HepG2 (cell line): Measurements from ENCODE around the gene SSBP4. TPM values are rescaled to one million over a fixed set of nuclear protein-coding genes. Genes with fewer than 3 reads are reported as not detected.

Source experiments
- AGO1 ChIP-seq: fragments of 200-400 bp; formaldehyde crosslinking; IDR thresholded peaks from 2 replicates; pipeline ENCODE4 v1.6.1; 2017; ENCODE audit warnings: mild to moderate bottlenecking, low read depth, low read length, moderate library complexity; ENCODE audit not compliant: poor library complexity, severe bottlenecking
- CC2D1A ChIP-seq: sonication (generic); formaldehyde crosslinking; IDR thresholded peaks from 2 replicates; pipeline ENCODE4 v1.8.1; 2023; ENCODE audit warnings: mild to moderate bottlenecking, missing genetic modification reagents
- GABPB1 ChIP-seq: IDR thresholded peaks from 2 replicates; pipeline ENCODE4 v1.6.1; 2016; ENCODE audit warnings: mild to moderate bottlenecking, missing genetic modification reagents, moderate library complexity, missing compliant biosample characterization
- NAIF1 ChIP-seq: sonication (generic); formaldehyde crosslinking; IDR thresholded peaks from 2 replicates; pipeline ENCODE4 v1.5.0; 2020; ENCODE audit warnings: mild to moderate bottlenecking, missing genetic modification reagents, borderline replicate concordance
- NCOA2 ChIP-seq: sonication (generic); formaldehyde crosslinking; IDR thresholded peaks from 2 replicates; pipeline ENCODE4 v1.8.0; 2022; ENCODE audit warnings: inconsistent platforms
- PAX8 ChIP-seq: sonication (generic); formaldehyde crosslinking; IDR thresholded peaks from 2 replicates; pipeline ENCODE4 v1.8.0; 2022; ENCODE audit warnings: mild to moderate bottlenecking, missing genetic modification reagents, borderline replicate concordance
- PLRG1 ChIP-seq: fragments of 450-650 bp; conservative IDR thresholded peaks from 2 replicates; pipeline ENCODE4 v1.6.1; 2016
- PRMT3 ChIP-seq: sonication (generic); formaldehyde crosslinking; IDR thresholded peaks from 2 replicates; pipeline ENCODE4 v1.8.1; 2022; ENCODE audit warnings: low read depth, mild to moderate bottlenecking, moderate library complexity, missing genetic modification reagents, borderline replicate concordance
- ZFP36 ChIP-seq: fragments of 150-350 bp; IDR thresholded peaks from 2 replicates; pipeline ENCODE4 v1.6.1; 2018; ENCODE audit warnings: borderline replicate concordance, low read length, low read depth; ENCODE audit not compliant: partially characterized antibody
- ZFP90 ChIP-seq: sonication (generic); formaldehyde crosslinking; IDR thresholded peaks from 2 replicates; pipeline ENCODE4 v1.8.0; 2022; ENCODE audit warnings: missing genetic modification reagents, mild to moderate bottlenecking, inconsistent platforms, borderline replicate concordance
- ZNF296 ChIP-seq: sonication (generic); formaldehyde crosslinking; conservative IDR thresholded peaks from 2 replicates; pipeline ENCODE4 v1.5.0; 2020; ENCODE audit warnings: mild to moderate bottlenecking, missing genetic modification reagents
- ZNF484 ChIP-seq: sonication (generic); formaldehyde crosslinking; IDR thresholded peaks from 2 replicates; pipeline ENCODE4 v1.5.1; 2020; ENCODE audit warnings: mild to moderate bottlenecking, low read depth, missing genetic modification reagents, borderline replicate concordance
- ZNF543 ChIP-seq: sonication (generic); formaldehyde crosslinking; IDR thresholded peaks from 2 replicates; pipeline ENCODE4 v1.4.0; 2020; ENCODE audit warnings: mild to moderate bottlenecking, missing genetic modification reagents
- ZNF788 ChIP-seq: sonication (generic); formaldehyde crosslinking; IDR thresholded peaks from 2 replicates; pipeline ENCODE4 v1.5.0; 2020; ENCODE audit warnings: mild to moderate bottlenecking, missing genetic modification reagents, borderline replicate concordance
- polyA plus RNA-seq, 8 experiments: library from polyadenylated mRNA; depleted of rRNA in 3 of 8; stranded (reverse) in 7 of 8; unstranded in 1 of 8; fragments of >200 nt; fragmentation: Illumina TruSeq in 4 of 8; extraction: Trizol in 4 of 8; gene quantifications; 2 replicates each; pipeline versions ENCODE4 v1.2.1 to v1.2.3, GENCODE V29; 2011 to 2016; ENCODE audit warnings: low read depth in 4 of 8, missing spikeins in 1 of 8, mixed read lengths in 1 of 8; ENCODE audit not compliant: insufficient read depth in 1 of 8
- total RNA-seq, 5 experiments: library from RNA; depleted of rRNA; stranded (reverse); fragments of >200 nt; fragmentation: Illumina TruSeq; extraction: Trizol; gene quantifications; 2 replicates each; pipeline ENCODE4 v1.2.3, GENCODE V29; 2016; ENCODE audit warnings: low read depth in 1 of 5
- TF ChIP-seq, protein P1 (sequence below): sonication (generic); formaldehyde crosslinking; IDR thresholded peaks from 2 replicates; pipeline ENCODE4 v1.4.0; 2020; ENCODE audit warnings: missing genetic modification reagents
- TF ChIP-seq, protein P2 (sequence below): sonication (generic); formaldehyde crosslinking; IDR thresholded peaks from 2 replicates; pipeline ENCODE4 v1.5.0; 2020; ENCODE audit warnings: missing genetic modification reagents
- TF ChIP-seq, protein P3 (sequence below): sonication (generic); formaldehyde crosslinking; conservative IDR thresholded peaks from 2 replicates; pipeline ENCODE4 v1.8.1; 2023; ENCODE audit warnings: missing genetic modification reagents

Gene SSBP4
- total and polyA plus RNA-seq, 2 of the 13 experiments (the other 11 are each of a cell fraction or from before 2014, with no cell fraction given) = 20.8 to 39.5 TPM

DNA sequence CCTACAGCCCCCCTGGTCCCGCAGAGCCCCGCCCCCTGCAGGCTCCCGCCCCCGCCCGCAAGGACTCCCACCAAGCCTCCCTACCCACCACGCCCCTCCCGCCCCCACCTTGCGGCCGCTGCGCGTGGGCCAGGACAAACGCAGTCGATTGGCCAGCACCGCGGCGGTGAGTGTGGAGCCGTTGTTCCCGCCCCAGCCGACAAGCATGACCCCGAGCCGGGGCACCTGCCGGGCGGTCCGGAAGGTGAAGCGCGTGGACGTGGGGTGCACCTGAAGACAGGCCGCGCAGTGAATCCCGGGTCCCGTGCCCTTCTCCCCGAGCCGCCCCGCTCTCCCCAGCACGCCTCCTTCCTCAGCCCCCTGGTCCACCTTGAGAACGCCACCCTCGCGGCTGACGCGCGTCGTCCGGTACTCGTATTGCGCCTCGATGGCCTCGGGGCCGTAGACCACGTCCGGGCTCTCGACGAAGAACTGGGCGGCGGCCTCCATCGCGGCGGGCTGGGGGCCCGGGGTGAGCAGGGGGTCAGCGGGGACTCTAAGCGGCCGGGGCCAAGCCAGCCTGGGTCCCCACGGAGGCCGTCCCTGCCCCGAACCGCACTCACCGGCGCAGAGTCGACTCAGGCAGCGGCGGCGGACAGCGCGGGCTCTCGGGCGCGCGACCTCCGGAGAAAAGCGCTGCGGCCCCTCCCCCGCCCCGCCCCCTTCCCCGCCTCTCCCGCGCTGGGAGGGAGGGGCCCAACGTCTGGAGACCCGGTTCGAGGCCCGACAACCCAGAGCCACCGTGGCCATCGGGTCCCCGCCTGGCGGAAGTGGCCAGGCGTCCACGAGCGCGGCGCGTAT lies 18.5 kb downstream of the SSBP4 start, which contains the start of gene ISYNA1 (continued):
- TF ChIP-seq, protein P1, sequence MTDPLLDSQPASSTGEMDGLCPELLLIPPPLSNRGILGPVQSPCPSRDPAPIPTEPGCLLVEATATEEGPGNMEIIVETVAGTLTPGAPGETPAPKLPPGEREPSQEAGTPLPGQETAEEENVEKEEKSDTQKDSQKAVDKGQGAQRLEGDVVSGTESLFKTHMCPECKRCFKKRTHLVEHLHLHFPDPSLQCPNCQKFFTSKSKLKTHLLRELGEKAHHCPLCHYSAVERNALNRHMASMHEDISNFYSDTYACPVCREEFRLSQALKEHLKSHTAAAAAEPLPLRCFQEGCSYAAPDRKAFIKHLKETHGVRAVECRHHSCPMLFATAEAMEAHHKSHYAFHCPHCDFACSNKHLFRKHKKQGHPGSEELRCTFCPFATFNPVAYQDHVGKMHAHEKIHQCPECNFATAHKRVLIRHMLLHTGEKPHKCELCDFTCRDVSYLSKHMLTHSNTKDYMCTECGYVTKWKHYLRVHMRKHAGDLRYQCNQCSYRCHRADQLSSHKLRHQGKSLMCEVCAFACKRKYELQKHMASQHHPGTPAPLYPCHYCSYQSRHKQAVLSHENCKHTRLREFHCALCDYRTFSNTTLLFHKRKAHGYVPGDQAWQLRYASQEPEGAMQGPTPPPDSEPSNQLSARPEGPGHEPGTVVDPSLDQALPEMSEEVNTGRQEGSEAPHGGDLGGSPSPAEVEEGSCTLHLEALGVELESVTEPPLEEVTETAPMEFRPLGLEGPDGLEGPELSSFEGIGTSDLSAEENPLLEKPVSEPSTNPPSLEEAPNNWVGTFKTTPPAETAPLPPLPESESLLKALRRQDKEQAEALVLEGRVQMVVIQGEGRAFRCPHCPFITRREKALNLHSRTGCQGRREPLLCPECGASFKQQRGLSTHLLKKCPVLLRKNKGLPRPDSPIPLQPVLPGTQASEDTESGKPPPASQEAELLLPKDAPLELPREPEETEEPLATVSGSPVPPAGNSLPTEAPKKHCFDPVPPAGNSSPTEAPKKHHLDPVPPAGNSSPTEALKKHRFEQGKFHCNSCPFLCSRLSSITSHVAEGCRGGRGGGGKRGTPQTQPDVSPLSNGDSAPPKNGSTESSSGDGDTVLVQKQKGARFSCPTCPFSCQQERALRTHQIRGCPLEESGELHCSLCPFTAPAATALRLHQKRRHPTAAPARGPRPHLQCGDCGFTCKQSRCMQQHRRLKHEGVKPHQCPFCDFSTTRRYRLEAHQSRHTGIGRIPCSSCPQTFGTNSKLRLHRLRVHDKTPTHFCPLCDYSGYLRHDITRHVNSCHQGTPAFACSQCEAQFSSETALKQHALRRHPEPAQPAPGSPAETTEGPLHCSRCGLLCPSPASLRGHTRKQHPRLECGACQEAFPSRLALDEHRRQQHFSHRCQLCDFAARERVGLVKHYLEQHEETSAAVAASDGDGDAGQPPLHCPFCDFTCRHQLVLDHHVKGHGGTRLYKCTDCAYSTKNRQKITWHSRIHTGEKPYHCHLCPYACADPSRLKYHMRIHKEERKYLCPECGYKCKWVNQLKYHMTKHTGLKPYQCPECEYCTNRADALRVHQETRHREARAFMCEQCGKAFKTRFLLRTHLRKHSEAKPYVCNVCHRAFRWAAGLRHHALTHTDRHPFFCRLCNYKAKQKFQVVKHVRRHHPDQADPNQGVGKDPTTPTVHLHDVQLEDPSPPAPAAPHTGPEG = peak; percentile 45; the same call in 1 of the 2 replicates
- TF ChIP-seq, protein P2, sequence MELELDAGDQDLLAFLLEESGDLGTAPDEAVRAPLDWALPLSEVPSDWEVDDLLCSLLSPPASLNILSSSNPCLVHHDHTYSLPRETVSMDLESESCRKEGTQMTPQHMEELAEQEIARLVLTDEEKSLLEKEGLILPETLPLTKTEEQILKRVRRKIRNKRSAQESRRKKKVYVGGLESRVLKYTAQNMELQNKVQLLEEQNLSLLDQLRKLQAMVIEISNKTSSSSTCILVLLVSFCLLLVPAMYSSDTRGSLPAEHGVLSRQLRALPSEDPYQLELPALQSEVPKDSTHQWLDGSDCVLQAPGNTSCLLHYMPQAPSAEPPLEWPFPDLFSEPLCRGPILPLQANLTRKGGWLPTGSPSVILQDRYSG (CRISPR knock-in tag) = no peak
- TF ChIP-seq PRMT3 (CRISPR knock-in tag) = no peak
- TF ChIP-seq NCOA2 (CRISPR knock-in tag) = no peak
- TF ChIP-seq NAIF1 (CRISPR knock-in tag) = no peak
- TF ChIP-seq CC2D1A (CRISPR knock-in tag) = no peak
- TF ChIP-seq PLRG1 = no peak
- TF ChIP-seq ZNF296 (CRISPR knock-in tag) = no peak
- TF ChIP-seq ZFP90 (CRISPR knock-in tag) = no peak
- no peak for TF ChIP-seq ZNF788 (CRISPR knock-in tag)
- no peak for TF ChIP-seq ZFP36
- TF ChIP-seq PAX8 (CRISPR knock-in tag) = no peak
- no peak for TF ChIP-seq AGO1
- TF ChIP-seq, protein P3, sequence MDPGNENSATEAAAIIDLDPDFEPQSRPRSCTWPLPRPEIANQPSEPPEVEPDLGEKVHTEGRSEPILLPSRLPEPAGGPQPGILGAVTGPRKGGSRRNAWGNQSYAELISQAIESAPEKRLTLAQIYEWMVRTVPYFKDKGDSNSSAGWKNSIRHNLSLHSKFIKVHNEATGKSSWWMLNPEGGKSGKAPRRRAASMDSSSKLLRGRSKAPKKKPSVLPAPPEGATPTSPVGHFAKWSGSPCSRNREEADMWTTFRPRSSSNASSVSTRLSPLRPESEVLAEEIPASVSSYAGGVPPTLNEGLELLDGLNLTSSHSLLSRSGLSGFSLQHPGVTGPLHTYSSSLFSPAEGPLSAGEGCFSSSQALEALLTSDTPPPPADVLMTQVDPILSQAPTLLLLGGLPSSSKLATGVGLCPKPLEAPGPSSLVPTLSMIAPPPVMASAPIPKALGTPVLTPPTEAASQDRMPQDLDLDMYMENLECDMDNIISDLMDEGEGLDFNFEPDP (CRISPR knock-in tag) = no peak
- peak; percentile 62 for TF ChIP-seq GABPB1 (CRISPR knock-in tag)
- no peak for TF ChIP-seq ZNF543 (CRISPR knock-in tag)
- TF ChIP-seq ZNF484 (CRISPR knock-in tag) = no peak
